ENCODE results near the gene BEST1.

Gene BEST1

GRCh38 chr11:61950035-61950547 lies at the start of gene BEST1:
TSS of gene BEST1 (plus strand) at chr11:61950351. CDS start at chr11:61951807, 1,456 bp downstream.
- DNase-seq, result no peak

GRCh38 chr11:61901397-61901796 lies 48.8 kb upstream of the BEST1 start:
- DNase-seq, result no peak

- DNase-seq, result no peak
Measured at GRCh38 chr11:61902313-61902712, 47.8 kb upstream of the BEST1 start.

GRCh38 chr11:61903845-61904244 lies 46.3 kb upstream of the BEST1 start:
- no peak for DNase-seq

- no peak for DNase-seq
Measured at GRCh38 chr11:61904539-61905048, 45.6 kb upstream of the BEST1 start.

- DNase-seq, result no peak
Measured at GRCh38 chr11:61905067-61905696, 45.0 kb upstream of the BEST1 start.

GRCh38 chr11:61905801-61906521 lies 44.2 kb upstream of the BEST1 start:
- no peak for DNase-seq

GRCh38 chr11:61906522-61906909 lies 43.6 kb upstream of the BEST1 start:
- DNase-seq, result no peak

- DNase-seq, result no peak
Measured at GRCh38 chr11:61907282-61907681, 42.9 kb upstream of the BEST1 start.

- DNase-seq, result no peak
Measured at GRCh38 chr11:61907871-61908729, 42.1 kb upstream of the BEST1 start.

- no peak for DNase-seq
Measured at GRCh38 chr11:61908730-61909316, 41.3 kb upstream of the BEST1 start.

- no peak for DNase-seq
Measured at GRCh38 chr11:61910187-61911127, 39.7 kb upstream of the BEST1 start.

- no peak for DNase-seq
Measured at GRCh38 chr11:61911128-61911700, 38.9 kb upstream of the BEST1 start.

GRCh38 chr11:61911701-61912529 lies 38.2 kb upstream of the BEST1 start:
- no peak for DNase-seq

- no peak for DNase-seq
Measured at GRCh38 chr11:61912530-61912898, 37.6 kb upstream of the BEST1 start.

- no peak for DNase-seq
Measured at GRCh38 chr11:61912991-61913698, 37.0 kb upstream of the BEST1 start.

GRCh38 chr11:61913699-61914395 lies 36.3 kb upstream of the BEST1 start:
- DNase-seq, result no peak

GRCh38 chr11:61914471-61915171 lies 35.5 kb upstream of the BEST1 start:
- no peak for DNase-seq
